Neural cell (in vitro differentiated cells): ENCODE measurements around the gene RAB2B. TPM values are rescaled to one million over a fixed set of nuclear protein-coding genes. Genes with fewer than 3 reads are reported as not detected.

ENCODE experiments used
- H2AFZ ChIP-seq: fragments of 200-600, 300-800 bp; sonication (generic), shearing (Covaris generic); 2 replicates; pipeline ENCODE4 v1.6.0; 2014; ENCODE audit warnings: low read depth, mild to moderate bottlenecking, antibody characterized with exemption, low read length, moderate library complexity
- H3F3A ChIP-seq: fragments of 200-600 bp; shearing (Covaris generic); 2 replicates; pipeline ENCODE4 v1.6.1; 2016; ENCODE audit warnings: mild to moderate bottlenecking, moderate library complexity, mixed read lengths, antibody characterized with exemption, low read length; ENCODE audit not compliant: insufficient read depth, poor library complexity, severe bottlenecking
- H3K27ac ChIP-seq: fragments of 200-600, 300-800 bp; sonication (generic), shearing (Covaris generic); 2 replicates; pipeline ENCODE4 v1.5.1; 2014; ENCODE audit warnings: mild to moderate bottlenecking, low read length, moderate library complexity
- H3K27me3 ChIP-seq: fragments of 300-800, 200-600 bp; sonication (generic), shearing (Covaris generic); 2 replicates; pipeline ENCODE4 v1.6.0; 2014; ENCODE audit warnings: mild to moderate bottlenecking, low read depth, low read length, moderate library complexity; ENCODE audit not compliant: insufficient read depth
- H3K36me3 ChIP-seq: fragments of 300-800, 200-600 bp; sonication (generic), shearing (Covaris generic); 2 replicates; pipeline ENCODE4 v1.5.1; 2014; ENCODE audit warnings: mild to moderate bottlenecking, antibody characterized with exemption, low read length, moderate library complexity; ENCODE audit not compliant: insufficient read depth
- H3K4me2 ChIP-seq: fragments of 300-800, 200-600 bp; sonication (generic), shearing (Covaris generic); 2 replicates; pipeline ENCODE4 v1.6.0; 2014; ENCODE audit warnings: mild to moderate bottlenecking, low read length
- H3K4me3 ChIP-seq: fragments of 300-800, 200-600 bp; sonication (generic), shearing (Covaris generic); 2 replicates; pipeline ENCODE4 v1.5.1; 2014; ENCODE audit warnings: mild to moderate bottlenecking, low read length, moderate library complexity
- H3K79me2 ChIP-seq: fragments of 200-600 bp; shearing (Covaris generic); replicated peaks from 2 replicates; pipeline ENCODE4 v1.6.0; 2014; ENCODE audit warnings: mild to moderate bottlenecking, low read length, moderate library complexity; ENCODE audit not compliant: insufficient read depth
- H3K9ac ChIP-seq: fragments of 300-800, 200-600 bp; sonication (generic), shearing (Covaris generic); 2 replicates; pipeline ENCODE4 v1.6.1; 2016; ENCODE audit warnings: mild to moderate bottlenecking, low read length, mixed read lengths
- H3K9me2 ChIP-seq: fragments of 200-600 bp; shearing (Covaris generic); 2 replicates; pipeline ENCODE4 v1.6.1; 2016; ENCODE audit warnings: mild to moderate bottlenecking, low read length, mixed read lengths; ENCODE audit not compliant: insufficient read depth
- H3K9me3 ChIP-seq: fragments of 200-600, 300-800 bp; sonication (generic), shearing (Covaris generic); 2 replicates; pipeline ENCODE4 v1.6.1; 2016; ENCODE audit warnings: mild to moderate bottlenecking, mixed run types, low read length, moderate library complexity, mixed read lengths
- H4K20me1 ChIP-seq: fragments of 200-600 bp; shearing (Covaris generic); 2 replicates; pipeline ENCODE4 v1.6.1; 2016; ENCODE audit warnings: mild to moderate bottlenecking, mixed run types; ENCODE audit not compliant: insufficient read depth
- CTCF ChIP-seq: fragments of 450-650 bp; IDR thresholded peaks from 2 replicates; pipeline ENCODE4 v1.5.1; 2014; ENCODE audit warnings: antibody characterized with exemption, mild to moderate bottlenecking, moderate library complexity; ENCODE audit not compliant: poor library complexity, severe bottlenecking
- EP300 ChIP-seq: fragments of 450-650 bp; conservative IDR thresholded peaks from 2 replicates; pipeline ENCODE4 v1.6.1; 2014; ENCODE audit warnings: antibody characterized with exemption, mild to moderate bottlenecking, moderate library complexity; ENCODE audit not compliant: poor library complexity, severe bottlenecking
- EZH2 ChIP-seq: fragments of 200-600, 300-800 bp; shearing (Covaris generic), sonication (generic); IDR thresholded peaks from 2 replicates; pipeline ENCODE4 v1.6.1; 2014; ENCODE audit warnings: antibody characterized with exemption, low read length, borderline replicate concordance, mild to moderate bottlenecking; ENCODE audit not compliant: insufficient read depth, poor library complexity, severe bottlenecking
- MXI1 ChIP-seq: fragments of 450-650 bp; conservative IDR thresholded peaks from 2 replicates; pipeline ENCODE4 v1.6.1; 2014; ENCODE audit warnings: antibody characterized with exemption, mild to moderate bottlenecking; ENCODE audit not compliant: poor library complexity, severe bottlenecking
- POLR2AphosphoS5 ChIP-seq: IDR thresholded peaks from 2 replicates; pipeline ENCODE4 v1.6.1; 2012
- RAD21 ChIP-seq: fragments of 450-650 bp; conservative IDR thresholded peaks from 2 replicates; pipeline ENCODE4 v1.6.1; 2014; ENCODE audit warnings: antibody characterized with exemption, mild to moderate bottlenecking, moderate library complexity
- REST ChIP-seq: IDR thresholded peaks from 2 replicates; pipeline ENCODE4 v1.6.1; 2012; ENCODE audit warnings: borderline replicate concordance
- SMC3 ChIP-seq: fragments of 450-650 bp; conservative IDR thresholded peaks from 2 replicates; pipeline ENCODE4 v1.6.1; 2014; ENCODE audit warnings: antibody characterized with exemption, mild to moderate bottlenecking, moderate library complexity; ENCODE audit not compliant: poor library complexity
- TAF1 ChIP-seq: IDR thresholded peaks from 2 replicates; pipeline ENCODE4 v1.6.1; 2012; ENCODE audit warnings: low read depth
- polyA plus RNA-seq: library from polyadenylated mRNA; depleted of rRNA; stranded (reverse); fragments of >200 nt; gene quantifications from 2 replicates; pipeline ENCODE4 v1.2.3, GENCODE V29; 2014

Gene RAB2B
- polyA plus RNA-seq, 1 donor from 2014 or later = 47.9 TPM

- Histone ChIP-seq H3K79me2 (peaks cover 20% of the 10 kb centered on the region), H3K27ac (no peak overlapping the region), H3K9ac (no peak overlapping the region), H2AFZ (no peak overlapping the region), H3F3A (no peaks in the 10 kb centered on the region), H3K9me3 (no peaks in the 10 kb centered on the region), H3K9me2 (no peaks in the 10 kb centered on the region), H3K27me3 (no peaks in the 10 kb centered on the region), H3K4me2 (no peak overlapping the region), H4K20me1 (no peaks in the 10 kb centered on the region), H3K4me3 (no peak overlapping the region), H3K36me3 (peaks cover 22% of the 10 kb centered on the region)
- TF ChIP-seq CTCF (no peak), POLR2AphosphoS5 (no peak), REST (no peak), RAD21 (no peak), EZH2 (no peak), TAF1 (no peak), EP300 (no peak), MXI1 (no peak), SMC3 (no peak)
Measured at GRCh38 chr14:21426692-21427091, 50.1 kb downstream of the RAB2B start.

- Histone ChIP-seq H3K79me2 (no peaks in the 10 kb centered on the region), H3K4me3 (no peak overlapping the region), H3F3A (no peaks in the 10 kb centered on the region), H3K4me2 (no peak overlapping the region), H3K36me3 (no peaks in the 10 kb centered on the region), H3K9me2 (no peaks in the 10 kb centered on the region), H3K27ac (no peak overlapping the region), H3K27me3 (no peaks in the 10 kb centered on the region), H2AFZ (no peak overlapping the region), H3K9me3 (no peaks in the 10 kb centered on the region), H3K9ac (no peak overlapping the region), H4K20me1 (no peaks in the 10 kb centered on the region)
- TF ChIP-seq CTCF = no peak
- TF ChIP-seq RAD21 = no peak
- TF ChIP-seq POLR2AphosphoS5 = no peak
- no peak for TF ChIP-seq TAF1
- TF ChIP-seq EP300 = no peak
- TF ChIP-seq MXI1 = no peak
- TF ChIP-seq EZH2 = no peak
- TF ChIP-seq REST = no peak
- TF ChIP-seq SMC3 = no peak
Measured at GRCh38 chr14:21419528-21419927, 57.2 kb downstream of the RAB2B start.
